ENCODE data around the gene ANKH. TPM values are rescaled to one million over a fixed set of nuclear protein-coding genes. Genes with fewer than 3 reads are reported as not detected.

Gene ANKH
- total RNA-seq, 3 donors from 2014 or later = 83.1 to 102 (median 101) TPM

- Mint-ChIP-seq H3K27me3 (ENCODE audit: low read depth) (no peaks in the 10 kb centered on the region), H3K9me3 (no peaks in the 10 kb centered on the region), H3K4me1 (ENCODE audit: low read depth) (peaks cover 9% of the 10 kb centered on the region), H3K4me3 (no peak overlapping the region), H3K36me3 (ENCODE audit: insufficient read depth) (peaks cover 49% of the 10 kb centered on the region)
- DNase-seq (no peak), ATAC-seq (no peak)
Measured at GRCh38 chr5:14683906-14684455, 187.6 kb downstream of the ANKH start.

- DNase-seq (no peak), ATAC-seq (no peak)
- no peak overlapping the region for H3K4me3 Mint-ChIP-seq
- H3K27me3 Mint-ChIP-seq (ENCODE audit: low read depth) = no peaks in the 10 kb centered on the region
- no peaks in the 10 kb centered on the region for H3K9me3 Mint-ChIP-seq
- peaks cover 24% of the 10 kb centered on the region for H3K4me1 Mint-ChIP-seq (ENCODE audit: low read depth)
- H3K36me3 Mint-ChIP-seq (ENCODE audit: insufficient read depth) = peaks cover 46% of the 10 kb centered on the region
Measured at GRCh38 chr5:14681236-14681752, 190.3 kb downstream of the ANKH start.

GRCh38 chr5:14679595-14679994 lies 192.0 kb downstream of the ANKH start:
- no peak for ATAC-seq
- H3K9me3 Mint-ChIP-seq = no peaks in the 10 kb centered on the region
- DNase-seq = no peak
- no peak overlapping the region for H3K4me3 Mint-ChIP-seq
- H3K27me3 Mint-ChIP-seq (ENCODE audit: low read depth) = no peaks in the 10 kb centered on the region
- H3K36me3 Mint-ChIP-seq (ENCODE audit: insufficient read depth) = peaks cover 37% of the 10 kb centered on the region
- peaks cover 34% of the 10 kb centered on the region for H3K4me1 Mint-ChIP-seq (ENCODE audit: low read depth)

- Mint-ChIP-seq H3K4me1 (ENCODE audit: low read depth) (peaks cover 41% of the 10 kb centered on the region), H3K36me3 (ENCODE audit: insufficient read depth) (peaks cover 38% of the 10 kb centered on the region), H3K4me3 (no peak overlapping the region), H3K9me3 (no peaks in the 10 kb centered on the region), H3K27me3 (ENCODE audit: low read depth) (no peaks in the 10 kb centered on the region)
- DNase-seq = no peak
- ATAC-seq = no peak
Measured at GRCh38 chr5:14678773-14679334, 192.7 kb downstream of the ANKH start.

GRCh38 chr5:14676320-14676719 lies 195.3 kb downstream of the ANKH start:
- peaks cover 65% of the 10 kb centered on the region for H3K4me1 Mint-ChIP-seq (ENCODE audit: low read depth)
- no peaks in the 10 kb centered on the region for H3K9me3 Mint-ChIP-seq
- DNase-seq (peak; percentile 17), ATAC-seq (peak; percentile 45 to 66)
- H3K36me3 Mint-ChIP-seq (ENCODE audit: insufficient read depth) = peaks cover 25% of the 10 kb centered on the region
- peak overlapping the region; percentile 19 for H3K4me3 Mint-ChIP-seq
- H3K27me3 Mint-ChIP-seq (ENCODE audit: low read depth) = no peaks in the 10 kb centered on the region

GRCh38 chr5:14675865-14676300 lies 195.7 kb downstream of the ANKH start:
- Mint-ChIP-seq H3K4me3 (peak overlapping the region; percentile 19), H3K36me3 (ENCODE audit: insufficient read depth) (peaks cover 24% of the 10 kb centered on the region), H3K9me3 (no peaks in the 10 kb centered on the region), H3K27me3 (ENCODE audit: low read depth) (no peaks in the 10 kb centered on the region), H3K4me1 (ENCODE audit: low read depth) (peaks cover 70% of the 10 kb centered on the region)
- ATAC-seq (peak; percentile 35 to 47), DNase-seq (no peak)

- H3K9me3 Mint-ChIP-seq = no peaks in the 10 kb centered on the region
- H3K36me3 Mint-ChIP-seq (ENCODE audit: insufficient read depth) = peaks cover 20% of the 10 kb centered on the region
- peaks cover 73% of the 10 kb centered on the region for H3K4me1 Mint-ChIP-seq (ENCODE audit: low read depth)
- no peak for DNase-seq
- H3K4me3 Mint-ChIP-seq = peak overlapping the region; percentile 19
- peak; percentile 43 to 59 for ATAC-seq
- no peaks in the 10 kb centered on the region for H3K27me3 Mint-ChIP-seq (ENCODE audit: low read depth)
Measured at GRCh38 chr5:14674983-14675854, 196.4 kb downstream of the ANKH start.

GRCh38 chr5:14673443-14673842 lies 198.1 kb downstream of the ANKH start:
- H3K4me3 Mint-ChIP-seq = no peak overlapping the region
- no peak for DNase-seq
- peaks cover 18% of the 10 kb centered on the region for H3K36me3 Mint-ChIP-seq (ENCODE audit: insufficient read depth)
- no peak for ATAC-seq
- peaks cover 90% of the 10 kb centered on the region for H3K4me1 Mint-ChIP-seq (ENCODE audit: low read depth)
- no peaks in the 10 kb centered on the region for H3K27me3 Mint-ChIP-seq (ENCODE audit: low read depth)
- no peaks in the 10 kb centered on the region for H3K9me3 Mint-ChIP-seq

- no peak for ATAC-seq
- peaks cover 19% of the 10 kb centered on the region for H3K36me3 Mint-ChIP-seq (ENCODE audit: insufficient read depth)
- peaks cover 90% of the 10 kb centered on the region for H3K4me1 Mint-ChIP-seq (ENCODE audit: low read depth)
- DNase-seq = no peak
- H3K9me3 Mint-ChIP-seq = no peaks in the 10 kb centered on the region
- H3K4me3 Mint-ChIP-seq = no peak overlapping the region
- no peaks in the 10 kb centered on the region for H3K27me3 Mint-ChIP-seq (ENCODE audit: low read depth)
Measured at GRCh38 chr5:14672484-14673394, 198.8 kb downstream of the ANKH start.

GRCh38 chr5:14672082-14672481 lies 199.5 kb downstream of the ANKH start:
- Mint-ChIP-seq H3K9me3 (no peaks in the 10 kb centered on the region), H3K27me3 (ENCODE audit: low read depth) (no peaks in the 10 kb centered on the region), H3K36me3 (ENCODE audit: insufficient read depth) (peaks cover 21% of the 10 kb centered on the region), H3K4me3 (no peak overlapping the region), H3K4me1 (ENCODE audit: low read depth) (peaks cover 91% of the 10 kb centered on the region)
- DNase-seq (no peak), ATAC-seq (no peak)

GRCh38 chr5:14671414-14671813 lies 200.2 kb downstream of the ANKH start:
- Mint-ChIP-seq H3K4me1 (ENCODE audit: low read depth) (peaks cover 93% of the 10 kb centered on the region), H3K36me3 (ENCODE audit: insufficient read depth) (peaks cover 21% of the 10 kb centered on the region), H3K4me3 (peak overlapping the region; percentile 60)

GRCh38 chr5:14669975-14670374 lies 201.6 kb downstream of the ANKH start:
- H3K36me3 Mint-ChIP-seq (ENCODE audit: insufficient read depth) = peaks cover 21% of the 10 kb centered on the region
- H3K27me3 Mint-ChIP-seq (ENCODE audit: low read depth) = no peaks in the 10 kb centered on the region
- ATAC-seq = peak; percentile 24 to 36
- H3K9me3 Mint-ChIP-seq = no peaks in the 10 kb centered on the region
- H3K4me1 Mint-ChIP-seq (ENCODE audit: low read depth) = peaks cover 90% of the 10 kb centered on the region
- H3K4me3 Mint-ChIP-seq = no peak overlapping the region
- DNase-seq = no peak

More at GRCh38 chr5:14671414-14671813, 200.2 kb downstream of the ANKH start:
- Mint-ChIP-seq H3K9me3 (no peaks in the 10 kb centered on the region), H3K27me3 (ENCODE audit: low read depth) (no peaks in the 10 kb centered on the region)
- ATAC-seq (peak; percentile 30 to 45), DNase-seq (no peak)

- no peak for ATAC-seq
- peaks cover 19% of the 10 kb centered on the region for H3K36me3 Mint-ChIP-seq (ENCODE audit: insufficient read depth)
- no peak for DNase-seq
- no peaks in the 10 kb centered on the region for H3K9me3 Mint-ChIP-seq
- no peak overlapping the region for H3K4me3 Mint-ChIP-seq
- H3K27me3 Mint-ChIP-seq (ENCODE audit: low read depth) = no peaks in the 10 kb centered on the region
- H3K4me1 Mint-ChIP-seq (ENCODE audit: low read depth) = peaks cover 86% of the 10 kb centered on the region
Measured at GRCh38 chr5:14669415-14669814, 202.2 kb downstream of the ANKH start.

- peaks cover 85% of the 10 kb centered on the region for H3K4me1 Mint-ChIP-seq (ENCODE audit: low read depth)
- H3K36me3 Mint-ChIP-seq (ENCODE audit: insufficient read depth) = peaks cover 12% of the 10 kb centered on the region
- H3K27me3 Mint-ChIP-seq (ENCODE audit: low read depth) = no peaks in the 10 kb centered on the region
- DNase-seq (peak; percentile 13), ATAC-seq (peak; percentile 5 to 17)
- no peaks in the 10 kb centered on the region for H3K9me3 Mint-ChIP-seq
- H3K4me3 Mint-ChIP-seq = peak overlapping the region; percentile 92
Measured at GRCh38 chr5:14668181-14668591, 203.4 kb downstream of the ANKH start.

All from activated T-cell treated with anti-CD3 and anti-CD28 coated beads, Interleukin-2, amount 50 U/mL, for 4 hours (primary cell).